PC-9 (cell line): ENCODE data around the gene DIAPH2.

Source experiments
- EZH2 ChIP-seq: fragments of 200-600 bp; sonication (generic); IDR thresholded peaks from 2 replicates; pipeline ENCODE4 v1.8.0; 2017; ENCODE audit warnings: antibody characterized with exemption, low read depth
- TF ChIP-seq, protein P1 (sequence below): fragments of 200-600 bp; sonication (generic); conservative IDR thresholded peaks from 2 replicates; pipeline ENCODE4 v1.6.1; 2017; ENCODE audit warnings: mixed run types, antibody characterized with exemption, mild to moderate bottlenecking, moderate library complexity

DNA sequence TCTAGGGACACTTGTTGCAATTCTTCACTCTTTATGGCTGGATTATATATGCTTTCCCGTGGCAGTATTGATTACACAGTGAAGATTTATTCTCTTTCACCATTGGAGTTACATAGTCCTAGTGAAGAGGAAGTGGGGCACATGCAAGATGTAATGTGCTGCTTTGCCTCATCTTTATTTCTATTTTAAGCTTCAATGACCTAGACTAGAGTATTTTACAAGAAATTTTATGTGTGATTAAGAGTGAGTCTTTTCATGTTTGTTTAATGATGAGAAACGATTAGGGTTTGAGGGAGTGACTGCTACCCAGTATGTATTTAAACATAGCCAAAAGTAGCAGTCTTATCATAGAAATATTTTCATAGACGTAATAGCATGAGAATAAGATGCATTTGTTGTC lies 30.8 kb downstream of the DIAPH2 start:
- TF ChIP-seq, protein P1, sequence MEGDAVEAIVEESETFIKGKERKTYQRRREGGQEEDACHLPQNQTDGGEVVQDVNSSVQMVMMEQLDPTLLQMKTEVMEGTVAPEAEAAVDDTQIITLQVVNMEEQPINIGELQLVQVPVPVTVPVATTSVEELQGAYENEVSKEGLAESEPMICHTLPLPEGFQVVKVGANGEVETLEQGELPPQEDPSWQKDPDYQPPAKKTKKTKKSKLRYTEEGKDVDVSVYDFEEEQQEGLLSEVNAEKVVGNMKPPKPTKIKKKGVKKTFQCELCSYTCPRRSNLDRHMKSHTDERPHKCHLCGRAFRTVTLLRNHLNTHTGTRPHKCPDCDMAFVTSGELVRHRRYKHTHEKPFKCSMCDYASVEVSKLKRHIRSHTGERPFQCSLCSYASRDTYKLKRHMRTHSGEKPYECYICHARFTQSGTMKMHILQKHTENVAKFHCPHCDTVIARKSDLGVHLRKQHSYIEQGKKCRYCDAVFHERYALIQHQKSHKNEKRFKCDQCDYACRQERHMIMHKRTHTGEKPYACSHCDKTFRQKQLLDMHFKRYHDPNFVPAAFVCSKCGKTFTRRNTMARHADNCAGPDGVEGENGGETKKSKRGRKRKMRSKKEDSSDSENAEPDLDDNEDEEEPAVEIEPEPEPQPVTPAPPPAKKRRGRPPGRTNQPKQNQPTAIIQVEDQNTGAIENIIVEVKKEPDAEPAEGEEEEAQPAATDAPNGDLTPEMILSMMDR = no peak
- TF ChIP-seq EZH2 = no peak
